Measurements from ENCODE around the gene ATG16L2.

DNA sequence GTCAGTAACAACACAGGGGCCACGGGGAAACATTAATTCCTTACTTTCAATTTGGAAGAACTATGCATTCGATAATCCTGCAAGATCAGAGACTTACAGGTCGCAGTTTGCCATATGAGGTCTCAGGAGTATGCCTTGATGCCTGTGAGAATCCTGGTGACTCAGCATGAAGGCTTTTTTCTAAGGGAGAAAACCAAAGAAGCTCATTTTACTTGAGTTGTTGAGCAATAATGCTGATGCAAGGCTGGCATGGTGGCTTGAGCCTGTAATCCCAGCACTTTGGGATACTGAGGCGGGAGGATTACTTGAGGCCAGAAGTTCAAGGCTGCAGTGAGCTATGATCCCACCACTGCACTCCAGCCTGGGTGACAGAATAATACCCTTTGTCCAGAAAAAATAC, 26.6 kb downstream of the ATG16L2 start:
- TF ChIP-seq BRCA1 (IDR thresholded peaks at IDR 0.05; ENCODE audit: low read depth, low read length) (no peak), EED (IDR thresholded peaks at IDR 0.05; ENCODE audit: low read depth) (no peak), EZH2 (IDR thresholded peaks at IDR 0.05; ENCODE audit: borderline replicate concordance, control insufficient read depth, low read depth, low read length) (no peak)
- TF ChIP-seq, protein P1, sequence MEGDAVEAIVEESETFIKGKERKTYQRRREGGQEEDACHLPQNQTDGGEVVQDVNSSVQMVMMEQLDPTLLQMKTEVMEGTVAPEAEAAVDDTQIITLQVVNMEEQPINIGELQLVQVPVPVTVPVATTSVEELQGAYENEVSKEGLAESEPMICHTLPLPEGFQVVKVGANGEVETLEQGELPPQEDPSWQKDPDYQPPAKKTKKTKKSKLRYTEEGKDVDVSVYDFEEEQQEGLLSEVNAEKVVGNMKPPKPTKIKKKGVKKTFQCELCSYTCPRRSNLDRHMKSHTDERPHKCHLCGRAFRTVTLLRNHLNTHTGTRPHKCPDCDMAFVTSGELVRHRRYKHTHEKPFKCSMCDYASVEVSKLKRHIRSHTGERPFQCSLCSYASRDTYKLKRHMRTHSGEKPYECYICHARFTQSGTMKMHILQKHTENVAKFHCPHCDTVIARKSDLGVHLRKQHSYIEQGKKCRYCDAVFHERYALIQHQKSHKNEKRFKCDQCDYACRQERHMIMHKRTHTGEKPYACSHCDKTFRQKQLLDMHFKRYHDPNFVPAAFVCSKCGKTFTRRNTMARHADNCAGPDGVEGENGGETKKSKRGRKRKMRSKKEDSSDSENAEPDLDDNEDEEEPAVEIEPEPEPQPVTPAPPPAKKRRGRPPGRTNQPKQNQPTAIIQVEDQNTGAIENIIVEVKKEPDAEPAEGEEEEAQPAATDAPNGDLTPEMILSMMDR (IDR thresholded peaks at IDR 0.05 in 2 of 3, conservative IDR thresholded peaks at IDR 0.05 in 1 of 3; ENCODE audit: control insufficient read depth in 2 of 3, extremely low read depth in 1 of 3, insufficient read depth in 1 of 3, low read depth in 3 of 3, low read length in 3 of 3) = no peak
